Measurements from ENCODE around the gene MGA. TPM values are rescaled to one million over a fixed set of nuclear protein-coding genes. Genes with fewer than 3 reads are reported as not detected.

The MGA gene
- total and polyA plus RNA-seq, 2 experiments from 2014 or later, result 42.6 to 58.9 TPM

- DNase-seq (ENCODE audit: low spot score) (no peak), ATAC-seq (no peak)
- Mint-ChIP-seq H3K27ac (0 out of 2 replicates have a peak overlapping the region, but pooled peaks have one; percentile 59), H3K4me3 (no peak overlapping the region), H3K9me3 (no peaks in the 10 kb centered on the region), H3K36me3 (ENCODE audit: low read depth) (peaks cover 35% of the 10 kb centered on the region), H3K27me3 (ENCODE audit: insufficient read depth, low read depth, poor library complexity) (peaks cover 4% of the 10 kb centered on the region), H3K4me1 (no peaks in the 10 kb centered on the region)
- Histone ChIP-seq H3K4me2 (no peak overlapping the region), H3K79me2 (replicated peaks; ENCODE audit: insufficient read depth) (no peaks in the 10 kb centered on the region), H3K4me1 (ENCODE audit: insufficient read depth) (no peaks in the 10 kb centered on the region), H3K4me3 (no peak overlapping the region), H4K20me1 (replicated peaks; ENCODE audit: insufficient read depth) (peaks cover 6% of the 10 kb centered on the region), H3K27ac (ENCODE audit: low read depth) (no peak overlapping the region), H3F3A (replicated peaks; ENCODE audit: low read depth) (no peaks in the 10 kb centered on the region), H3K36me3 (ENCODE audit: insufficient read depth) (peaks cover 24% of the 10 kb centered on the region), H3K9me2 (ENCODE audit: insufficient read depth) (no peaks in the 10 kb centered on the region), H2AFZ (no peak overlapping the region), H3K27me3 (ENCODE audit: insufficient read depth) (no peaks in the 10 kb centered on the region)
- TF ChIP-seq JUNB (IDR thresholded peaks at IDR 0.05; ENCODE audit: unreplicated experiment) (no peak), ZNF331 (CRISPR knock-in tag; IDR thresholded peaks at IDR 0.05; ENCODE audit: low read depth) (no peak), STAT1 (IDR thresholded peaks at IDR 0.05; ENCODE audit: unreplicated experiment) (no peak), ZNF114 (CRISPR knock-in tag; IDR thresholded peaks at IDR 0.05) (no peak), EZH2 (IDR thresholded peaks at IDR 0.05; ENCODE audit: low read depth, unreplicated experiment) (no peak), NANOG (IDR thresholded peaks at IDR 0.05; ENCODE audit: borderline replicate concordance) (no peak)
- TF ChIP-seq, protein P1, sequence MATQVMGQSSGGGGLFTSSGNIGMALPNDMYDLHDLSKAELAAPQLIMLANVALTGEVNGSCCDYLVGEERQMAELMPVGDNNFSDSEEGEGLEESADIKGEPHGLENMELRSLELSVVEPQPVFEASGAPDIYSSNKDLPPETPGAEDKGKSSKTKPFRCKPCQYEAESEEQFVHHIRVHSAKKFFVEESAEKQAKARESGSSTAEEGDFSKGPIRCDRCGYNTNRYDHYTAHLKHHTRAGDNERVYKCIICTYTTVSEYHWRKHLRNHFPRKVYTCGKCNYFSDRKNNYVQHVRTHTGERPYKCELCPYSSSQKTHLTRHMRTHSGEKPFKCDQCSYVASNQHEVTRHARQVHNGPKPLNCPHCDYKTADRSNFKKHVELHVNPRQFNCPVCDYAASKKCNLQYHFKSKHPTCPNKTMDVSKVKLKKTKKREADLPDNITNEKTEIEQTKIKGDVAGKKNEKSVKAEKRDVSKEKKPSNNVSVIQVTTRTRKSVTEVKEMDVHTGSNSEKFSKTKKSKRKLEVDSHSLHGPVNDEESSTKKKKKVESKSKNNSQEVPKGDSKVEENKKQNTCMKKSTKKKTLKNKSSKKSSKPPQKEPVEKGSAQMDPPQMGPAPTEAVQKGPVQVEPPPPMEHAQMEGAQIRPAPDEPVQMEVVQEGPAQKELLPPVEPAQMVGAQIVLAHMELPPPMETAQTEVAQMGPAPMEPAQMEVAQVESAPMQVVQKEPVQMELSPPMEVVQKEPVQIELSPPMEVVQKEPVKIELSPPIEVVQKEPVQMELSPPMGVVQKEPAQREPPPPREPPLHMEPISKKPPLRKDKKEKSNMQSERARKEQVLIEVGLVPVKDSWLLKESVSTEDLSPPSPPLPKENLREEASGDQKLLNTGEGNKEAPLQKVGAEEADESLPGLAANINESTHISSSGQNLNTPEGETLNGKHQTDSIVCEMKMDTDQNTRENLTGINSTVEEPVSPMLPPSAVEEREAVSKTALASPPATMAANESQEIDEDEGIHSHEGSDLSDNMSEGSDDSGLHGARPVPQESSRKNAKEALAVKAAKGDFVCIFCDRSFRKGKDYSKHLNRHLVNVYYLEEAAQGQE (IDR thresholded peaks at IDR 0.05; ENCODE audit: unreplicated experiment), result no peak
Measured at GRCh38 chr15:41734079-41734478, 73.9 kb downstream of the MGA start.

- H3K36me3 ChIP-seq (ENCODE audit: insufficient read depth), result peaks cover 24% of the 10 kb centered on the region
- ATAC-seq, result no peak
- TF ChIP-seq POLR2AphosphoS5 (IDR thresholded peaks at IDR 0.05; ENCODE audit: low read depth) (no peak), CREB1 (CRISPR knock-in tag; IDR thresholded peaks at IDR 0.05; ENCODE audit: low read depth) (no peak), JUNB (IDR thresholded peaks at IDR 0.05; ENCODE audit: unreplicated experiment) (no peak), STAT1 (IDR thresholded peaks at IDR 0.05; ENCODE audit: unreplicated experiment) (no peak), ZNF114 (CRISPR knock-in tag; IDR thresholded peaks at IDR 0.05) (no peak), ZNF331 (CRISPR knock-in tag; IDR thresholded peaks at IDR 0.05; ENCODE audit: low read depth) (no peak)
- TF ChIP-seq, protein P2, sequence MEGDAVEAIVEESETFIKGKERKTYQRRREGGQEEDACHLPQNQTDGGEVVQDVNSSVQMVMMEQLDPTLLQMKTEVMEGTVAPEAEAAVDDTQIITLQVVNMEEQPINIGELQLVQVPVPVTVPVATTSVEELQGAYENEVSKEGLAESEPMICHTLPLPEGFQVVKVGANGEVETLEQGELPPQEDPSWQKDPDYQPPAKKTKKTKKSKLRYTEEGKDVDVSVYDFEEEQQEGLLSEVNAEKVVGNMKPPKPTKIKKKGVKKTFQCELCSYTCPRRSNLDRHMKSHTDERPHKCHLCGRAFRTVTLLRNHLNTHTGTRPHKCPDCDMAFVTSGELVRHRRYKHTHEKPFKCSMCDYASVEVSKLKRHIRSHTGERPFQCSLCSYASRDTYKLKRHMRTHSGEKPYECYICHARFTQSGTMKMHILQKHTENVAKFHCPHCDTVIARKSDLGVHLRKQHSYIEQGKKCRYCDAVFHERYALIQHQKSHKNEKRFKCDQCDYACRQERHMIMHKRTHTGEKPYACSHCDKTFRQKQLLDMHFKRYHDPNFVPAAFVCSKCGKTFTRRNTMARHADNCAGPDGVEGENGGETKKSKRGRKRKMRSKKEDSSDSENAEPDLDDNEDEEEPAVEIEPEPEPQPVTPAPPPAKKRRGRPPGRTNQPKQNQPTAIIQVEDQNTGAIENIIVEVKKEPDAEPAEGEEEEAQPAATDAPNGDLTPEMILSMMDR (conservative IDR thresholded peaks at IDR 0.05; ENCODE audit: low read depth in 2 of 2), result no peak
- TF ChIP-seq, protein P3, sequence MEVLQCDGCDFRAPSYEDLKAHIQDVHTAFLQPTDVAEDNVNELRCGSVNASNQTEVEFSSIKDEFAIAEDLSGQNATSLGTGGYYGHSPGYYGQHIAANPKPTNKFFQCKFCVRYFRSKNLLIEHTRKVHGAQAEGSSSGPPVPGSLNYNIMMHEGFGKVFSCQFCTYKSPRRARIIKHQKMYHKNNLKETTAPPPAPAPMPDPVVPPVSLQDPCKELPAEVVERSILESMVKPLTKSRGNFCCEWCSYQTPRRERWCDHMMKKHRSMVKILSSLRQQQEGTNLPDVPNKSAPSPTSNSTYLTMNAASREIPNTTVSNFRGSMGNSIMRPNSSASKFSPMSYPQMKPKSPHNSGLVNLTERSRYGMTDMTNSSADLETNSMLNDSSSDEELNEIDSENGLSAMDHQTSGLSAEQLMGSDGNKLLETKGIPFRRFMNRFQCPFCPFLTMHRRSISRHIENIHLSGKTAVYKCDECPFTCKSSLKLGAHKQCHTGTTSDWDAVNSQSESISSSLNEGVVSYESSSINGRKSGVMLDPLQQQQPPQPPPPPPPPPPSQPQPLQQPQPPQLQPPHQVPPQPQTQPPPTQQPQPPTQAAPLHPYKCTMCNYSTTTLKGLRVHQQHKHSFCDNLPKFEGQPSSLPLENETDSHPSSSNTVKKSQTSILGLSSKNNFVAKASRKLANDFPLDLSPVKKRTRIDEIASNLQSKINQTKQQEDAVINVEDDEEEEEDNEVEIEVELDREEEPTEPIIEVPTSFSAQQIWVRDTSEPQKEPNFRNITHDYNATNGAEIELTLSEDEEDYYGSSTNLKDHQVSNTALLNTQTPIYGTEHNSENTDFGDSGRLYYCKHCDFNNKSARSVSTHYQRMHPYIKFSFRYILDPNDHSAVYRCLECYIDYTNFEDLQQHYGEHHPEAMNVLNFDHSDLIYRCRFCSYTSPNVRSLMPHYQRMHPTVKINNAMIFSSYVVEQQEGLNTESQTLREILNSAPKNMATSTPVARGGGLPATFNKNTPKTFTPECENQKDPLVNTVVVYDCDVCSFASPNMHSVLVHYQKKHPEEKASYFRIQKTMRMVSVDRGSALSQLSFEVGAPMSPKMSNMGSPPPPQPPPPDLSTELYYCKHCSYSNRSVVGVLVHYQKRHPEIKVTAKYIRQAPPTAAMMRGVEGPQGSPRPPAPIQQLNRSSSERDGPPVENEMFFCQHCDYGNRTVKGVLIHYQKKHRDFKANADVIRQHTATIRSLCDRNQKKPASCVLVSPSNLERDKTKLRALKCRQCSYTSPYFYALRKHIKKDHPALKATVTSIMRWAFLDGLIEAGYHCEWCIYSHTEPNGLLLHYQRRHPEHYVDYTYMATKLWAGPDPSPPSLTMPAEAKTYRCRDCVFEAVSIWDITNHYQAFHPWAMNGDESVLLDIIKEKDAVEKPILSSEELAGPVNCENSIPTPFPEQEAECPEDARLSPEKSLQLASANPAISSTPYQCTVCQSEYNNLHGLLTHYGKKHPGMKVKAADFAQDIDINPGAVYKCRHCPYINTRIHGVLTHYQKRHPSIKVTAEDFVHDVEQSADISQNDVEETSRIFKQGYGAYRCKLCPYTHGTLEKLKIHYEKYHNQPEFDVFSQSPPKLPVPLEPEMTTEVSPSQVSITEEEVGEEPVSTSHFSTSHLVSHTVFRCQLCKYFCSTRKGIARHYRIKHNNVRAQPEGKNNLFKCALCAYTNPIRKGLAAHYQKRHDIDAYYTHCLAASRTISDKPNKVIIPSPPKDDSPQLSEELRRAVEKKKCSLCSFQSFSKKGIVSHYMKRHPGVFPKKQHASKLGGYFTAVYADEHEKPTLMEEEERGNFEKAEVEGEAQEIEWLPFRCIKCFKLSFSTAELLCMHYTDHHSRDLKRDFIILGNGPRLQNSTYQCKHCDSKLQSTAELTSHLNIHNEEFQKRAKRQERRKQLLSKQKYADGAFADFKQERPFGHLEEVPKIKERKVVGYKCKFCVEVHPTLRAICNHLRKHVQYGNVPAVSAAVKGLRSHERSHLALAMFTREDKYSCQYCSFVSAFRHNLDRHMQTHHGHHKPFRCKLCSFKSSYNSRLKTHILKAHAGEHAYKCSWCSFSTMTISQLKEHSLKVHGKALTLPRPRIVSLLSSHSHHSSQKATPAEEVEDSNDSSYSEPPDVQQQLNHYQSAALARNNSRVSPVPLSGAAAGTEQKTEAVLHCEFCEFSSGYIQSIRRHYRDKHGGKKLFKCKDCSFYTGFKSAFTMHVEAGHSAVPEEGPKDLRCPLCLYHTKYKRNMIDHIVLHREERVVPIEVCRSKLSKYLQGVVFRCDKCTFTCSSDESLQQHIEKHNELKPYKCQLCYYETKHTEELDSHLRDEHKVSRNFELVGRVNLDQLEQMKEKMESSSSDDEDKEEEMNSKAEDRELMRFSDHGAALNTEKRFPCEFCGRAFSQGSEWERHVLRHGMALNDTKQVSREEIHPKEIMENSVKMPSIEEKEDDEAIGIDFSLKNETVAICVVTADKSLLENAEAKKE (CRISPR knock-in tag; IDR thresholded peaks at IDR 0.05), result no peak
Measured at GRCh38 chr15:41735046-41735445, 74.8 kb downstream of the MGA start.

More at GRCh38 chr15:41735046-41735445, 74.8 kb downstream of the MGA start:
- Mint-ChIP-seq H3K27me3 (ENCODE audit: insufficient read depth, low read depth, poor library complexity) (peaks cover 4% of the 10 kb centered on the region), H3K36me3 (ENCODE audit: low read depth) (peaks cover 32% of the 10 kb centered on the region), H3K4me1 (no peaks in the 10 kb centered on the region), H3K9me3 (no peaks in the 10 kb centered on the region), H3K4me3 (no peak overlapping the region), H3K27ac (no peak overlapping the region)
- DNase-seq (ENCODE audit: low spot score), result no peak
- Histone ChIP-seq H3K79me2 (replicated peaks; ENCODE audit: insufficient read depth) (no peaks in the 10 kb centered on the region), H3K9me2 (ENCODE audit: insufficient read depth) (no peaks in the 10 kb centered on the region), H4K20me1 (replicated peaks; ENCODE audit: insufficient read depth) (peaks cover 6% of the 10 kb centered on the region), H3K4me1 (ENCODE audit: insufficient read depth) (no peaks in the 10 kb centered on the region), H3K4me2 (no peak overlapping the region), H3K27me3 (ENCODE audit: insufficient read depth) (no peaks in the 10 kb centered on the region), H2AFZ (no peak overlapping the region), H3F3A (replicated peaks; ENCODE audit: low read depth) (no peaks in the 10 kb centered on the region), H3K27ac (ENCODE audit: low read depth) (no peak overlapping the region), H3K4me3 (no peak overlapping the region)
